Activated CD8-positive, alpha-beta T cell treated with anti-CD3 and anti-CD28 coated beads for 36 hours (primary cell): ENCODE results near the gene PLEKHA7. TPM values are rescaled to one million over a fixed set of nuclear protein-coding genes. Genes with fewer than 3 reads are reported as not detected.

ENCODE experiments used
- ATAC-seq: fragments of 200-7000 bp; cut with Tn5 transposase; one replicate; pipeline ENCODE4 v1.10.0; 2021; ENCODE audit warnings: mild to moderate bottlenecking, moderate library complexity
- CTCF ChIA-PET: fragments of 350-600 bp; sonication (Branson Sonifier 250); formaldehyde crosslinking; loops from one replicate; lab custom pipeline; 2021; ENCODE audit warnings: antibody characterized with exemption; lab: Charles Lee
- POLR2A ChIA-PET: fragments of 350-600 bp; sonication (Branson Sonifier 250); formaldehyde crosslinking; loops from one replicate; lab custom pipeline; 2021; ENCODE audit warnings: antibody characterized with exemption; lab: Charles Lee
- DNase-seq: peaks from one replicate; pipeline ENCODE4 v3.0.0-alpha.2; 2020
- H3K27ac Mint-ChIP-seq: one replicate; pipeline ENCODE4 v1.8.0; 2021; ENCODE audit warnings: mild to moderate bottlenecking, mixed read lengths
- H3K27me3 Mint-ChIP-seq: one replicate; pipeline ENCODE4 v1.8.0; 2021; ENCODE audit warnings: mixed read lengths
- H3K36me3 Mint-ChIP-seq: one replicate; pipeline ENCODE4 v1.8.0; 2021; ENCODE audit warnings: low read depth, mixed read lengths
- H3K4me1 Mint-ChIP-seq: one replicate; pipeline ENCODE4 v1.8.0; 2021; ENCODE audit warnings: low read depth, mixed read lengths
- H3K4me3 Mint-ChIP-seq: one replicate; pipeline ENCODE4 v1.8.0; 2021; ENCODE audit warnings: mild to moderate bottlenecking, moderate library complexity, mixed read lengths
- H3K9me3 Mint-ChIP-seq: one replicate; pipeline ENCODE4 v1.8.0; 2021; ENCODE audit warnings: mixed read lengths
- intact Hi-C: fragments of 100-400 bp; cut with micrococcal nuclease; formaldehyde crosslinking; loops from one replicate; pipeline ENCODE4 v1.10.0; 2022
- total RNA-seq, 2 experiments: library from RNA; stranded (reverse); gene quantifications; one replicate each; pipeline ENCODE4 v1.2.3, GENCODE V29; 2021
- TF ChIP-seq, protein P1 (sequence below): fragments of 200-600 bp; IDR thresholded peaks from one replicate; pipeline ENCODE4 v1.8.0; 2022; ENCODE audit warnings: antibody characterized with exemption, mild to moderate bottlenecking

PLEKHA7 gene
- total RNA-seq, 2 experiments from 2014 or later, result 6.0 to 6.6 TPM

DNA sequence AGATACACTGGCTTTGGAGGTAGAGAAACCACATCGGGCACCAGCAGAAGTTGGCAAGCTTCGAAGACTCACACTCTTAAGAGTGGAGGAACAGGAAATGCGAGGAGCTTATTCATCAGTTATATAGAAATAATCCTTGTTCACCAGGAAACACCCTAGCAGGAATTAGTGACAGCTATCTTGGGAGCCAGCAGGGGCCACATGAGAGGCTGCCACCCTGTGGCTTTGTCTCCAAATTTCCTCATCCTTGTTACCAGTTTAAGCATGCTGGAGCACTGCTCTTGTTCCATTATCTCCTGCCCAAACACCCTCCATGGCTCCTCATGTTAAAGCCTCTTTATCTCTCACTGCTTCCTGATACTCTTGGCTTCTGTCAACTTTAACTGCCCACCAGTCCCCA, 131.0 kb downstream of the PLEKHA7 start:
- ATAC-seq, result no peak
- POLR2A ChIA-PET, result no interaction called here
- Mint-ChIP-seq H3K4me3 (no peak overlapping the region), H3K27ac (no peak overlapping the region), H3K27me3 (peaks cover 12% of the 10 kb centered on the region), H3K4me1 (peaks cover 2% of the 10 kb centered on the region), H3K36me3 (no peaks in the 10 kb centered on the region), H3K9me3 (peaks cover 2% of the 10 kb centered on the region)
- no peak for DNase-seq
- CTCF ChIA-PET, result no interaction called here
- TF ChIP-seq, protein P1, sequence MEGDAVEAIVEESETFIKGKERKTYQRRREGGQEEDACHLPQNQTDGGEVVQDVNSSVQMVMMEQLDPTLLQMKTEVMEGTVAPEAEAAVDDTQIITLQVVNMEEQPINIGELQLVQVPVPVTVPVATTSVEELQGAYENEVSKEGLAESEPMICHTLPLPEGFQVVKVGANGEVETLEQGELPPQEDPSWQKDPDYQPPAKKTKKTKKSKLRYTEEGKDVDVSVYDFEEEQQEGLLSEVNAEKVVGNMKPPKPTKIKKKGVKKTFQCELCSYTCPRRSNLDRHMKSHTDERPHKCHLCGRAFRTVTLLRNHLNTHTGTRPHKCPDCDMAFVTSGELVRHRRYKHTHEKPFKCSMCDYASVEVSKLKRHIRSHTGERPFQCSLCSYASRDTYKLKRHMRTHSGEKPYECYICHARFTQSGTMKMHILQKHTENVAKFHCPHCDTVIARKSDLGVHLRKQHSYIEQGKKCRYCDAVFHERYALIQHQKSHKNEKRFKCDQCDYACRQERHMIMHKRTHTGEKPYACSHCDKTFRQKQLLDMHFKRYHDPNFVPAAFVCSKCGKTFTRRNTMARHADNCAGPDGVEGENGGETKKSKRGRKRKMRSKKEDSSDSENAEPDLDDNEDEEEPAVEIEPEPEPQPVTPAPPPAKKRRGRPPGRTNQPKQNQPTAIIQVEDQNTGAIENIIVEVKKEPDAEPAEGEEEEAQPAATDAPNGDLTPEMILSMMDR, result no peak
- intact Hi-C loops, result no loop called here

DNA sequence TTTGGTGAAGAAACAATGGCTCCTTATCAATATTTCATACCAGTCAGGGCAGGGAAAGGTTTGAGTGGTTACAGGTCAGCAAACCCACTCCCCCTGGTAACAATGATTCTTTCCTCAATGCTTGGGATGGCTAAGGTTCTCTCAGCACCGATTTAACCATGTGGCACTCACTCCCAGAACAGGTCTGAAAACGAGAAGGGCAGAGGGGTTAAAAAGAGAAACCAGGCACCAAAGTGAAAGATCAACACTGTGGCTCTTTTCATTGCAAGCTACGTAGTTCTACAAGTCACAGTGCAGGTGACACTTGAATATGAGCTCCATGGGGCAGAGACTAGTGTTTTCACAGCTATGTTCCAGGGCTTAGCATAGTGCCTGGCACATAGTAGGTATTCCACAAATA, 132.4 kb downstream of the PLEKHA7 start:
- no peak for DNase-seq
- H3K9me3 Mint-ChIP-seq, result peaks cover 2% of the 10 kb centered on the region
- no peak for ATAC-seq
- peaks cover 2% of the 10 kb centered on the region for H3K4me1 Mint-ChIP-seq
- no peak overlapping the region for H3K4me3 Mint-ChIP-seq
- H3K27ac Mint-ChIP-seq, result no peak overlapping the region
- intact Hi-C loops, result no loop called here
- ChIA-PET CTCF (interaction anchor here (0.6 to 1.5 kb wide), 2 partner anchors 50 to 62 kb away, joined by 3 to 7 read pairs; no protein-coding TSS in a partner anchor), POLR2A (no interaction called here)
- H3K36me3 Mint-ChIP-seq, result no peaks in the 10 kb centered on the region
- peaks cover 16% of the 10 kb centered on the region for H3K27me3 Mint-ChIP-seq
- TF ChIP-seq, protein P1, result no peak

DNA sequence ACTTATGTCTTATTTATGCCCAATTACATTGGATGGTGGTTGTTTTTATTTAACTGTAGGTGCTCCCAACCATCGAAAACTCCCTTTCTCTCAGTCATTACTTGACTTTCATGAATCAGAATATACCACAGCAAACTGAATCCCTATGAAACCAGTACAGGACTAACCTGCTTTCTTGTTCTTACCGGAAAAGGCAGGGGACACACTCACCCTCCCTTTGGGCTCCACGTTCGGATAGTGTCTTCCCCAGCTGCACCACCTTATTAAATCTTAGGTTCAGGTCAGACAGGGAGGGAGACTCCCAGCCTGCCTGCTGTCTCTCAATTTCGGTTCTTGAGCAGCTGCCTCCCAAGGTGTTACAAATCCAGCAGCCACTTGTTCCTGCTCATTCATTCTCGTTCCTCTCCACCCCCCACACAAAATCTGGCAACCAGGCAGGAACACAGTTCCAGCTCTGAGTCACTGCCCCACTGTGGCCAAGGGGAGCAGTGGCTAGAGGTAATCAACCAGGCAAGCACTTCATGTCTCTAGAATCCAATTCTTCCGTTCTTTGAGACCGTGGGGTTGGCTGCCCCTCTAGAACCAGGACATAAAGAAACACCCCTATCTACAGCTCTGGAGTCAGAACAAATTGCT, 133.0 kb downstream of the PLEKHA7 start:
- peaks cover 2% of the 10 kb centered on the region for H3K4me1 Mint-ChIP-seq
- POLR2A ChIA-PET, result no interaction called here
- intact Hi-C loops, result no loop called here
- H3K27me3 Mint-ChIP-seq, result peaks cover 19% of the 10 kb centered on the region
- H3K9me3 Mint-ChIP-seq, result no peaks in the 10 kb centered on the region
- CTCF ChIA-PET, result interaction anchor here (0.6 to 1.5 kb wide), 2 partner anchors 49 to 61 kb away, joined by 3 to 7 read pairs; no protein-coding TSS in a partner anchor
- H3K4me3 Mint-ChIP-seq, result no peak overlapping the region
- DNase-seq, result no peak
- no peak overlapping the region for H3K27ac Mint-ChIP-seq
- no peaks in the 10 kb centered on the region for H3K36me3 Mint-ChIP-seq
- ATAC-seq, result no peak
- TF ChIP-seq, protein P1, result no peak

DNA sequence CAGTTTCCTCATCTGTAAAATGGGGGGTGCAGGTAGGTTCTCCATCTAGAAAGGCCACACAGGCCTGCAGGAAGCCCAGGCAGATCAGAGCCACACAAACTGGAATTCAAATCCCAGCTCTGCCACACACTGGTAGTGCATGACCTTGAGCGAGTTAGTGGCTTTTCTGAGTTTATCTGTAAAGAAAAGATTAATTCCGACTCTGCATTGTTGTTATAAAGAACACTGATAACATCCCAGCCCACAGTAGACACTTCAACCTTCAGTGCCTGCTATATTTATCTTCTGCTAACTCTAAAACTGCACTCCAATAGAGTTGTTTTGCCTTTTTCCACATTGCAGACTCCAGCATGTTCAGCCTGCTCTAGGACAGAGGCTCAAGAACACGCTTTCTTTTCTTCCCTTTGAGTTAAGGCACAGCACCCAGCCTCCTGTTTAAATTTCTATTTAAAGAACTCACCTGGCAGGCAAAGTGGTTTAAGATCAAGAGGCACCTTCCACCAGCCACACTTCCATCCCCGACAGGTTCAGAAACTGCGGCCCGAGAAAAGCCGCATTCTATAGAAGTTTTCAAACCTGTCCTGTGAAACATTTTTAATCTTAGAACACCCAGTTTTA, 133.9 kb downstream of the PLEKHA7 start:
- peaks cover 21% of the 10 kb centered on the region for H3K27me3 Mint-ChIP-seq
- no peak overlapping the region for H3K4me3 Mint-ChIP-seq
- ATAC-seq (no peak), DNase-seq (no peak)
- no peaks in the 10 kb centered on the region for H3K9me3 Mint-ChIP-seq
- H3K27ac Mint-ChIP-seq, result no peak overlapping the region
- CTCF ChIA-PET, result no interaction called here
- peaks cover 2% of the 10 kb centered on the region for H3K4me1 Mint-ChIP-seq
- intact Hi-C loops, result no loop called here
- no peaks in the 10 kb centered on the region for H3K36me3 Mint-ChIP-seq
- TF ChIP-seq, protein P1, result no peak
- POLR2A ChIA-PET, result no interaction called here

DNA sequence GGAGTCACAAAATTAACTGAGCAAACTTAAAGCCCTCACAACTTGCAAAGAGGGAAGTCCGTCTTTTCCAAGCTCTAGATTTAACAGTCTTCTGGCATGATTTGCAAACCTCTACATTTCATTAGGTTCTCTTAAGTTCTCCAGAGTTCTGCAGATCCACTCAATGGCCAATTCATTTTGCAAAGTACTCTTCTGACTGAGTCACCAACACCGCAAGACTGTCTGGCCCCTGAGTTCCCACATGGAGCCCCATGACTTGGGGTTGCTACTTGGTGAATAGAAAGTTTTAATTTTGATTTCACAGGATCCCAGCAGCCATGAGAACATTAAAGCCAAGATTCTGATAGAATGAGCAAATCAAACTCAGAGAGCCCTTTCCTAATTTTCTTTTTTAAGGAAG, 134.5 kb downstream of the PLEKHA7 start:
- TF ChIP-seq, protein P1, result no peak
- POLR2A ChIA-PET, result no interaction called here
- Mint-ChIP-seq H3K27ac (no peak overlapping the region), H3K9me3 (no peaks in the 10 kb centered on the region), H3K4me3 (no peak overlapping the region), H3K4me1 (peaks cover 2% of the 10 kb centered on the region), H3K27me3 (peaks cover 21% of the 10 kb centered on the region), H3K36me3 (no peaks in the 10 kb centered on the region)
- CTCF ChIA-PET, result no interaction called here
- DNase-seq (no peak), ATAC-seq (no peak)
- intact Hi-C loops, result no loop called here
